H9 (cell line): ENCODE data around the gene TMEM151B. TPM values are rescaled to one million over a fixed set of nuclear protein-coding genes. Genes with fewer than 3 reads are reported as not detected.

Experiments used
- DNase-seq: peaks from one replicate; pipeline ENCODE4 v3.0.0-alpha.2; 2017
- H2AFZ ChIP-seq: one replicate; pipeline ENCODE4 v1.6.1; 2013; ENCODE audit warnings: mild to moderate bottlenecking, low read length, control low read depth, moderate library complexity
- H2AK5ac ChIP-seq: 2 replicates; pipeline ENCODE4 v1.6.1; 2013; ENCODE audit warnings: low read length, control low read depth, mixed read lengths; ENCODE audit not compliant: insufficient read length
- H2BK120ac ChIP-seq: one replicate; pipeline ENCODE4 v1.6.1; 2013; ENCODE audit warnings: low read depth, mild to moderate bottlenecking, low read length, control low read depth, inconsistent platforms; ENCODE audit not compliant: poor library complexity, severe bottlenecking
- H2BK12ac ChIP-seq: 2 replicates; pipeline ENCODE4 v1.6.1; 2013; ENCODE audit warnings: low read length, control low read depth, mixed read lengths, low read depth; ENCODE audit not compliant: insufficient read length
- H2BK15ac ChIP-seq: 2 replicates; pipeline ENCODE4 v1.6.1; 2013; ENCODE audit warnings: low read depth, low read length, control low read depth
- H2BK20ac ChIP-seq: one replicate; pipeline ENCODE4 v1.6.1; 2013; ENCODE audit warnings: low read depth, mild to moderate bottlenecking, low read length, control low read depth, inconsistent platforms; ENCODE audit not compliant: poor library complexity, severe bottlenecking
- H2BK5ac ChIP-seq: 2 replicates; pipeline ENCODE4 v1.6.1; 2013; ENCODE audit warnings: low read length, control low read depth, mixed read lengths; ENCODE audit not compliant: insufficient read length
- H3K14ac ChIP-seq: 2 replicates; pipeline ENCODE4 v1.6.1; 2013; ENCODE audit warnings: low read length, control low read depth; ENCODE audit not compliant: insufficient read depth
- H3K18ac ChIP-seq: 2 replicates; pipeline ENCODE4 v1.6.1; 2013; ENCODE audit warnings: low read depth, mild to moderate bottlenecking, mixed read lengths, low read length, control low read depth; ENCODE audit not compliant: insufficient read length
- H3K23ac ChIP-seq: 2 replicates; pipeline ENCODE4 v1.6.1; 2013; ENCODE audit warnings: low read length, control low read depth, mixed read lengths, low read depth; ENCODE audit not compliant: insufficient read length
- H3K23me2 ChIP-seq: 2 replicates; pipeline ENCODE4 v1.6.1; 2013; ENCODE audit warnings: low read depth, mild to moderate bottlenecking, mixed read lengths, low read length, control low read depth; ENCODE audit not compliant: insufficient read length, poor library complexity, severe bottlenecking
- H3K27ac ChIP-seq: 2 replicates; pipeline ENCODE4 v1.5.1; 2013; ENCODE audit warnings: low read length, control low read depth, mixed read lengths, low read depth; ENCODE audit not compliant: insufficient read length
- H3K27me3 ChIP-seq: 2 replicates; pipeline ENCODE4 v1.6.1; 2013; ENCODE audit warnings: low read length, control low read depth, inconsistent platforms; ENCODE audit not compliant: insufficient read depth
- H3K4ac ChIP-seq: 2 replicates; pipeline ENCODE4 v1.6.1; 2013; ENCODE audit warnings: low read depth, mild to moderate bottlenecking, control low read depth, inconsistent platforms, low read length, moderate library complexity
- H3K4me1 ChIP-seq: 2 replicates; pipeline ENCODE4 v1.6.1; 2013; ENCODE audit warnings: low read length, control low read depth, inconsistent platforms; ENCODE audit not compliant: insufficient read depth
- H3K4me2 ChIP-seq: 2 replicates; pipeline ENCODE4 v1.6.1; 2013; ENCODE audit warnings: low read length, control low read depth, mixed read lengths; ENCODE audit not compliant: insufficient read length, insufficient read depth
- H3K56ac ChIP-seq: 2 replicates; pipeline ENCODE4 v1.6.1; 2013; ENCODE audit warnings: low read depth, mild to moderate bottlenecking, mixed read lengths, low read length, control low read depth; ENCODE audit not compliant: insufficient read length
- H3K79me1 ChIP-seq: 2 replicates; pipeline ENCODE4 v1.6.1; 2013; ENCODE audit warnings: low read depth, mild to moderate bottlenecking, moderate library complexity, low read length, control low read depth, inconsistent platforms; ENCODE audit not compliant: insufficient read depth, poor library complexity, severe bottlenecking
- H3K79me2 ChIP-seq: 2 replicates; pipeline ENCODE4 v1.6.1; 2013; ENCODE audit warnings: low read length, control low read depth, inconsistent platforms; ENCODE audit not compliant: insufficient read depth
- H3K9ac ChIP-seq: 2 replicates; pipeline ENCODE4 v1.6.1; 2013; ENCODE audit warnings: low read length, control low read depth, mixed read lengths; ENCODE audit not compliant: insufficient read length; ENCODE audit errors: extremely low read depth
- H3K9me3 ChIP-seq: one replicate; pipeline ENCODE4 v1.6.1; 2013; ENCODE audit warnings: low read depth, low read length, inconsistent platforms; ENCODE audit not compliant: control insufficient read depth
- H3T11ph ChIP-seq: one replicate; pipeline ENCODE4 v1.6.1; 2013; ENCODE audit warnings: mild to moderate bottlenecking, low read length, control low read depth, inconsistent platforms
- H4K20me1 ChIP-seq: one replicate; pipeline ENCODE4 v1.6.1; 2013; ENCODE audit not compliant: control insufficient read depth, insufficient read length, insufficient read depth
- H4K5ac ChIP-seq: 2 replicates; pipeline ENCODE4 v1.6.1; 2013; ENCODE audit warnings: low read depth, mild to moderate bottlenecking, mixed read lengths, low read length, control low read depth; ENCODE audit not compliant: insufficient read length
- H4K8ac ChIP-seq: replicated peaks from 2 replicates; pipeline ENCODE4 v1.6.1; 2013; ENCODE audit warnings: low read length, control low read depth, mixed read lengths, low read depth; ENCODE audit not compliant: insufficient read length
- H4K91ac ChIP-seq: 2 replicates; pipeline ENCODE4 v1.6.1; 2013; ENCODE audit warnings: low read depth, mild to moderate bottlenecking, moderate library complexity, mixed read lengths, low read length, control low read depth; ENCODE audit not compliant: insufficient read length
- H3K27ac Mint-ChIP-seq, 3 experiments: 2 replicates in 2 of 3; 3 replicates in 1 of 3; pipeline ENCODE4 v1.8.0; 2020 to 2021; ENCODE audit warnings: mixed read lengths in 3 of 3, mild to moderate bottlenecking in 1 of 3, moderate library complexity in 1 of 3
- H3K27me3 Mint-ChIP-seq: 2 replicates; pipeline ENCODE4 v1.8.0; 2021; ENCODE audit warnings: low read depth, mild to moderate bottlenecking, moderate library complexity, mixed read lengths
- H3K36me3 Mint-ChIP-seq, 3 experiments: 2 replicates in 2 of 3; 3 replicates in 1 of 3; pipeline ENCODE4 v1.8.0; 2020 to 2021; ENCODE audit warnings: low read depth in 3 of 3, mixed read lengths in 3 of 3; ENCODE audit not compliant: insufficient read depth in 1 of 3
- H3K4me1 Mint-ChIP-seq, 2 experiments: 2 replicates each; pipeline ENCODE4 v1.8.0; 2020; ENCODE audit warnings: mixed read lengths in 2 of 2
- H3K4me3 Mint-ChIP-seq, 2 experiments: 2 replicates in 1 of 2; 3 replicates in 1 of 2; pipeline ENCODE4 v1.8.0; 2020 to 2021; ENCODE audit warnings: mild to moderate bottlenecking in 2 of 2, mixed read lengths in 2 of 2, moderate library complexity in 1 of 2
- H3K9me3 Mint-ChIP-seq, 2 experiments: 2 replicates in 1 of 2; 3 replicates in 1 of 2; pipeline ENCODE4 v1.8.0; 2020; ENCODE audit warnings: mild to moderate bottlenecking in 2 of 2, mixed read lengths in 2 of 2, moderate library complexity in 1 of 2
- CTCF ChIP-seq: fragments of 200-600 bp; sonication (generic); conservative IDR thresholded peaks from 3 replicates; pipeline ENCODE4 v1.8.0; 2021; ENCODE audit warnings: antibody characterized with exemption, mild to moderate bottlenecking
- WGBS: extraction: QIAGEN DNeasy Blood & Tissue Kit; methylation state at CpG from one replicate; pipeline ENCODE4 v1.1.7; 2013; ENCODE audit warnings: missing lambda C conversion rate, low lambda C conversion rate, mixed read lengths; ENCODE audit not compliant: insufficient read length; ENCODE audit errors: extremely low coverage; 5-methylcytosine and 5-hydroxymethylcytosine counted together
- total RNA-seq: library from RNA; stranded (reverse); gene quantifications from 2 replicates; pipeline ENCODE4 v1.2.1, GENCODE V29; 2021

Gene TMEM151B
- total RNA-seq, 1 experiment from 2014 or later: 2.4 TPM

DNA sequence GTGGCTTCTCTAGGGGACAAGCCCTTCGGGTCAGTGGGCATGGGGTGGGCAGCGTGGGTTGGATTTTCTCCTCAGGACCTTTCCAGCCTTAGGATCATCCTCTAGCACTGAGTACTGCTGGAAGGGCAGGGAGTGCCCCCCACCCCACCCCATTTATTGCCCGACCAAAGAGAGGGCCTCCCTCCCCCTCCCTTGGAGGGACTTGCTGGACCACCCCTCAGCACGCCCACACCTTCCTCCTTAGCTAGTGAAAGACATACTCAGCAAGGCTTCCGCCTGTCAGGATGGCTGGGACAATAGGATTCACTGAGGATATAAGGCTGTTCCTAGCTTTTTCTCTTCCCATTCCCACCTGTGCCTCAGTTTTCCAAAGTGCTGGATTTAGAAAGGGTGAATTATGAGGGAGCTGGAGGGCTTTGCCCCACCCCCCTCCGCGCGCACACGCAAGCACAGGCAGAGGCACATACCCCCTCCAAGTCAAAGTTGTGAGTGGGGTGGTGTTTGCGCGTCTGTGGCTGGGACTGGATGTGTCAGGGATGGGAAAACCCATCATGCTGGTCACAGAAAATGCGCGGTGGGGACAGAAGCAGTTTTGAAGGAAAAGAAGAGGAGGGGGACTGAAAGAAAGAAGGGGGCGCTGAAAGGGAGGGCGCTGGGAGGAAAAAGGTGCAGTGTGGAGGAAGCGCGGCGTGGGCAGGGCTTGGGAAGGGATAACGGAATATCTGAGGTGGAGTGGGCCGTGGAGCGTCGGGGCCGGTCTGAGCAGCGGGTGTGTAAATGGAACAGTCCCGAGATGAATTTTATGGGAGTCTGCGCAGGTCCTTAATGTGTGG is 47.5 kb upstream of the TMEM151B start:
- Histone ChIP-seq H2BK15ac (no peak overlapping the region), H3K27ac (no peak overlapping the region), H2AK5ac (no peak overlapping the region), H3K79me1 (peaks cover 17% of the 10 kb centered on the region), H2BK12ac (no peak overlapping the region), H2AFZ (no peak overlapping the region), H4K20me1 (peaks cover 2% of the 10 kb centered on the region), H3K4me2 (peak overlapping the region; percentile 60), H4K5ac (no peak overlapping the region), H3K79me2 (peaks cover 17% of the 10 kb centered on the region; the same call in 1 of the 2 replicates), H3T11ph (no peak overlapping the region), H3K23ac (no peak overlapping the region), H3K4me1 (peaks cover 24% of the 10 kb centered on the region; the same call in 1 of the 2 replicates), H2BK20ac (no peak overlapping the region), H3K56ac (no peak overlapping the region), H3K27me3 (no peaks in the 10 kb centered on the region), H3K4ac (no peak overlapping the region), H3K18ac (no peak overlapping the region), H4K8ac (no peak overlapping the region), H2BK120ac (no peak overlapping the region), H3K14ac (peak overlapping the region; percentile 0; the same call in 1 of the 2 replicates), H3K23me2 (peaks cover 22% of the 10 kb centered on the region), H3K9ac (no peak overlapping the region), H3K9me3 (no peaks in the 10 kb centered on the region), H4K91ac (no peak overlapping the region), H2BK5ac (no peak overlapping the region)
- DNase-seq: no peak
- no peak for TF ChIP-seq CTCF
- peaks cover 63 to 70% of the 10 kb centered on the region in 2 experiments for H3K4me1 Mint-ChIP-seq
- H3K4me3 Mint-ChIP-seq: peak overlapping the region; percentile 85 to 96
- peak overlapping the region in 2 of 3 experiments; percentile 69 to 82; a peak in 5 of 7 replicates for H3K27ac Mint-ChIP-seq
- H3K27me3 Mint-ChIP-seq: peaks cover 1% of the 10 kb centered on the region; the same call in 1 of the 2 replicates
- no peaks in the 10 kb centered on the region; a peak in 1 of 5 replicates for H3K9me3 Mint-ChIP-seq
- H3K36me3 Mint-ChIP-seq: peaks cover 3 to 5% (median 4%) of the 10 kb centered on the region in 3 experiments; a peak in 4 of 7 replicates
- WGBS: no CpG with 5 or more reads among the region's 26 CpGs
